Endothelial cell of umbilical vein (primary cell): ENCODE data around the gene HOXD8. TPM values are rescaled to one million over a fixed set of nuclear protein-coding genes. Genes with fewer than 3 reads are reported as not detected.

Experiments
- BruUV-seq: library from RNA; stranded (reverse); fragments of 400-500 nt; replicated peaks from 2 replicates; lab custom pipeline; 2021; lab: Mats Ljungman, UMichigan
- CTCF ChIA-PET: fragments of 300-600, 350-600 bp; sonication (Branson Sonifier 250); formaldehyde crosslinking; loops from one replicate; lab custom pipeline; 2021; ENCODE audit warnings: antibody characterized with exemption, inconsistent platforms; lab: Charles Lee
- POLR2A ChIA-PET: fragments of 300-600, 350-600 bp; sonication (Branson Sonifier 250); formaldehyde crosslinking; loops from one replicate; lab custom pipeline; 2021; ENCODE audit warnings: antibody characterized with exemption, inconsistent platforms; lab: Charles Lee
- DNase-seq: peaks from one replicate; pipeline ENCODE4 v3.0.0-alpha.2; 2011; ENCODE audit warnings: low read depth, low spot score
- FAIRE-seq: peaks from 2 replicates; lab custom pipeline; 2011; peaks lifted over from hg19 to GRCh38; lab: Jason Lieb, UNC
- H2AFZ ChIP-seq: 2 replicates; pipeline ENCODE4 v1.6.0; 2012; ENCODE audit warnings: low read depth, low read length, control low read depth, inconsistent platforms
- H3K27ac ChIP-seq: 2 replicates; pipeline ENCODE4 v1.5.1; 2011; ENCODE audit warnings: low read depth, mild to moderate bottlenecking, control low read depth, low read length, moderate library complexity; ENCODE audit not compliant: insufficient read depth
- H3K27me3 ChIP-seq, 2 experiments: 2 replicates each; pipeline versions ENCODE4 v1.6.0 to v1.6.1; 2011; ENCODE audit warnings: low read length in 2 of 2, mixed read lengths in 1 of 2; ENCODE audit not compliant: control insufficient read depth in 2 of 2, insufficient read depth in 2 of 2
- H3K36me3 ChIP-seq, 2 experiments: 2 replicates in 1 of 2; 3 replicates in 1 of 2; pipeline ENCODE4 v1.5.1; 2011; ENCODE audit warnings: low read length in 2 of 2, mild to moderate bottlenecking in 1 of 2, moderate library complexity in 1 of 2; ENCODE audit not compliant: control insufficient read depth in 2 of 2, insufficient read depth in 2 of 2; ENCODE audit errors: extremely low read depth in 1 of 2
- H3K4me1 ChIP-seq: 3 replicates; pipeline ENCODE4 v1.5.1; 2011; ENCODE audit warnings: mild to moderate bottlenecking, low read length; ENCODE audit not compliant: control insufficient read depth, insufficient read depth; ENCODE audit errors: extremely low read depth
- H3K4me2 ChIP-seq: 2 replicates; pipeline ENCODE4 v1.6.1; 2011; ENCODE audit warnings: low read length, control low read depth, mixed read lengths; ENCODE audit not compliant: insufficient read depth
- H3K4me3 ChIP-seq, 3 experiments: fragments of 200-600 bp in 1 of 3; sonication (generic), shearing (Covaris generic) in 1 of 3; replicated peaks in 1 of 3; 2 replicates each; pipeline ENCODE4 v1.5.1; 2011 to 2016; ENCODE audit warnings: control low read depth in 3 of 3, low read length in 3 of 3, mild to moderate bottlenecking in 2 of 3, inconsistent platforms in 1 of 3, low read depth in 1 of 3, moderate library complexity in 1 of 3; ENCODE audit not compliant: insufficient read depth in 1 of 3
- H3K79me2 ChIP-seq: 2 replicates; pipeline ENCODE4 v1.6.0; 2012; ENCODE audit warnings: low read length, inconsistent platforms; ENCODE audit not compliant: control insufficient read depth, insufficient read depth
- H3K9ac ChIP-seq: replicated peaks from 2 replicates; pipeline ENCODE3; 2011; ENCODE audit warnings: low read length, control low read depth; ENCODE audit not compliant: insufficient read depth; ENCODE audit errors: extremely low read depth
- H3K9me1 ChIP-seq: replicated peaks from 3 replicates; pipeline ENCODE4 v1.6.0; 2011; ENCODE audit warnings: mild to moderate bottlenecking, low read length; ENCODE audit not compliant: control insufficient read depth, insufficient read depth; ENCODE audit errors: extremely low read depth
- H3K9me3 ChIP-seq: replicated peaks from 2 replicates; pipeline ENCODE4 v1.5.1; 2012; ENCODE audit warnings: low read length, inconsistent platforms; ENCODE audit not compliant: control insufficient read depth, insufficient read depth
- H4K20me1 ChIP-seq: replicated peaks from 2 replicates; pipeline ENCODE3; 2011; ENCODE audit warnings: mild to moderate bottlenecking, low read length; ENCODE audit not compliant: control insufficient read depth, insufficient read depth; ENCODE audit errors: extremely low read depth
- CTCF ChIP-seq, 2 donors: IDR thresholded peaks; 1 replicate in 1 of 2; 2 replicates in 1 of 2; pipeline ENCODE4 v1.5.1; 2011; ENCODE audit warnings: low read length in 2 of 2, mild to moderate bottlenecking in 2 of 2, moderate library complexity in 2 of 2, control low read depth in 1 of 2, inconsistent platforms in 1 of 2, low read depth in 1 of 2; ENCODE audit not compliant: insufficient read depth in 1 of 2; ENCODE audit errors: extremely low read depth in 1 of 2
- EZH2 ChIP-seq: IDR thresholded peaks from 2 replicates; pipeline ENCODE4 v1.6.1; 2012; ENCODE audit warnings: borderline replicate concordance, low read depth, mild to moderate bottlenecking, moderate library complexity, low read length, inconsistent platforms; ENCODE audit not compliant: severe bottlenecking
- GATA2 ChIP-seq: IDR thresholded peaks from 2 replicates; pipeline ENCODE4 v1.7.0; 2011; ENCODE audit warnings: low read depth, mild to moderate bottlenecking, moderate library complexity, mixed read lengths, low read length; ENCODE audit not compliant: insufficient read length, insufficient read depth
- JUN ChIP-seq: IDR thresholded peaks from 2 replicates; pipeline ENCODE4 v1.6.1; 2011; ENCODE audit warnings: borderline replicate concordance, low read depth; ENCODE audit not compliant: insufficient read length, insufficient read depth
- MAX ChIP-seq: IDR thresholded peaks from 2 replicates; pipeline ENCODE4 v1.6.1; 2011; ENCODE audit not compliant: insufficient read depth, insufficient read length
- MYC ChIP-seq: IDR thresholded peaks from one replicate; pipeline ENCODE4 v1.6.1; 2011; ENCODE audit warnings: mild to moderate bottlenecking, low read depth, low read length
- POLR2A ChIP-seq: IDR thresholded peaks from 2 replicates; pipeline ENCODE4 v1.6.1; 2012; ENCODE audit warnings: low read depth, mild to moderate bottlenecking, control low read depth, low read length
- POLR2AphosphoS5 ChIP-seq: IDR thresholded peaks from 2 replicates; pipeline ENCODE4 v1.6.1; 2012; ENCODE audit warnings: low read depth, mild to moderate bottlenecking, control low read depth, low read length, moderate library complexity; ENCODE audit not compliant: insufficient read depth
- dilution Hi-C: fragments of 300-500 bp; cut with MboI; formaldehyde crosslinking; loops from one replicate; pipeline ENCODE4 v1.15.0; 2019; ENCODE audit warnings: low sequenced_read_pairs; ENCODE audit not compliant: extremely low pct_ligation_motif_present
- intact Hi-C: fragments of 100-400 bp; cut with micrococcal nuclease; formaldehyde crosslinking; loops from one replicate; pipeline ENCODE4 v1.10.0; 2022
- polyA plus RNA-seq, 4 experiments: library from polyadenylated mRNA; depleted of rRNA in 3 of 4; stranded (reverse) in 3 of 4; unstranded in 1 of 4; fragments of >200 nt; gene quantifications; 2 replicates each; pipeline versions ENCODE4 v1.2.1 to v1.2.3, GENCODE V29; 2011 to 2012; ENCODE audit warnings: missing spikeins in 1 of 4
- total RNA-seq: library from RNA; stranded (reverse); gene quantifications from 2 replicates; pipeline ENCODE4 v1.2.3, GENCODE V29; 2021

Gene HOXD8
- total and polyA plus RNA-seq, 2 donors (not counting 3 experiments of a cell fraction or from before 2014, with no cell fraction given), result 6.4 to 15.6 TPM

- no peaks in the 10 kb centered on the region for H3K9me1 ChIP-seq
- TF ChIP-seq CTCF (IDR thresholded peaks at IDR 0.05; ENCODE audit: extremely low read depth in 1 of 2, insufficient read depth in 1 of 2, low read depth in 1 of 2, low read length in 2 of 2) (no peak), POLR2AphosphoS5 (no peak), MAX (no peak), MYC (no peak), EZH2 (no peak), GATA2 (no peak), JUN (no peak), POLR2A (no peak)
- ChIA-PET POLR2A (interaction anchor here (0.6 kb wide), 1 partner anchor 29 kb away, joined by 3 read pairs; no protein-coding TSS in a partner anchor), CTCF (interaction anchor here (0.9 to 4.1 kb wide), 2 partner anchors 302 kb away, joined by 3 to 25 read pairs; no protein-coding TSS in a partner anchor)
- intact Hi-C loops, result no loop called here
- no peaks in the 10 kb centered on the region for H3K27me3 ChIP-seq
- peaks cover 2 to 22% of the 10 kb centered on the region in 2 experiments for H3K36me3 ChIP-seq
- H3K4me1 ChIP-seq, result no peaks in the 10 kb centered on the region
- no peak for DNase-seq
- H3K9ac ChIP-seq, result no peak overlapping the region
- no peaks in the 10 kb centered on the region for H4K20me1 ChIP-seq
- no peaks in the 10 kb centered on the region for H3K9me3 ChIP-seq
- H3K4me2 ChIP-seq, result no peak overlapping the region
- H3K4me3 ChIP-seq, result no peak overlapping the region
- peaks cover 19% of the 10 kb centered on the region for H3K79me2 ChIP-seq
- no TSS peak for BruUV-seq
- dilution Hi-C loops, result no loop called here
- no peak overlapping the region for H2AFZ ChIP-seq
- no peak for FAIRE-seq
- H3K27ac ChIP-seq, result no peak overlapping the region
Measured at GRCh38 chr2:176152350-176153181, 23.1 kb downstream of the HOXD8 start.
